DND-41 (cell line): ENCODE measurements around the gene IKZF2.

Experiments
- EZH2 ChIP-seq: IDR thresholded peaks from 3 replicates; pipeline ENCODE4 v1.6.1; 2012; ENCODE audit warnings: borderline replicate concordance, low read depth, mild to moderate bottlenecking, moderate library complexity, low read length, inconsistent platforms; ENCODE audit not compliant: severe bottlenecking
- TF ChIP-seq, protein P1 (sequence below): IDR thresholded peaks from 2 replicates; pipeline ENCODE4 v1.5.1; 2012; ENCODE audit warnings: borderline replicate concordance, low read length, moderate library complexity, mild to moderate bottlenecking; ENCODE audit not compliant: poor library complexity, severe bottlenecking; ENCODE audit errors: extremely low read depth

DNA sequence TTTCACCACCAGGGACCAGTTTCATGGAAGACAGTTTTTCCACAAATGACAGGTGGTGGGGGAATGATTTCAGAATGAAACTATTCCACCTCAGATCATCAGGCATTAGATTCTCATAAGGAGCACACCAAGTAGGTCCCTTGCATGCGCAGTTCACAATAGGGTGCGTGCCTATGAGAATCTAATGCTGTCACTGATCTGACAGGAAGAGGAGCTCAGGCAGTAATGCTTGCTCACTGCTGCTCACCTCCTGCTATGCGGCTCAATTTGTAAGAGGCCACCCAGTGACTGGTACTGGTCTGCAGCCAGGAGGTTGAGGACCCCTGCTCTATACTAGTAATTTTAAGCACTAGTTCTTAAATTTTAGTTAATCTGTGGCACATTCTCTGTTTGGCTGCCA is 107.8 kb downstream of the IKZF2 start:
- TF ChIP-seq, protein P1, sequence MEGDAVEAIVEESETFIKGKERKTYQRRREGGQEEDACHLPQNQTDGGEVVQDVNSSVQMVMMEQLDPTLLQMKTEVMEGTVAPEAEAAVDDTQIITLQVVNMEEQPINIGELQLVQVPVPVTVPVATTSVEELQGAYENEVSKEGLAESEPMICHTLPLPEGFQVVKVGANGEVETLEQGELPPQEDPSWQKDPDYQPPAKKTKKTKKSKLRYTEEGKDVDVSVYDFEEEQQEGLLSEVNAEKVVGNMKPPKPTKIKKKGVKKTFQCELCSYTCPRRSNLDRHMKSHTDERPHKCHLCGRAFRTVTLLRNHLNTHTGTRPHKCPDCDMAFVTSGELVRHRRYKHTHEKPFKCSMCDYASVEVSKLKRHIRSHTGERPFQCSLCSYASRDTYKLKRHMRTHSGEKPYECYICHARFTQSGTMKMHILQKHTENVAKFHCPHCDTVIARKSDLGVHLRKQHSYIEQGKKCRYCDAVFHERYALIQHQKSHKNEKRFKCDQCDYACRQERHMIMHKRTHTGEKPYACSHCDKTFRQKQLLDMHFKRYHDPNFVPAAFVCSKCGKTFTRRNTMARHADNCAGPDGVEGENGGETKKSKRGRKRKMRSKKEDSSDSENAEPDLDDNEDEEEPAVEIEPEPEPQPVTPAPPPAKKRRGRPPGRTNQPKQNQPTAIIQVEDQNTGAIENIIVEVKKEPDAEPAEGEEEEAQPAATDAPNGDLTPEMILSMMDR = no peak
- TF ChIP-seq EZH2 = no peak
